SK-N-SH (cell line): Measurements from ENCODE around the gene UCN2.
A peak's percentile ranks its signal among the peaks of the same experiment; 100 is the strongest.

Experiments used
- CTCF ChIP-seq: fragments of 200-600 bp; sonication (generic); IDR thresholded peaks from 2 replicates; pipeline ENCODE4 v1.6.1; 2017; ENCODE audit warnings: antibody characterized with exemption, mild to moderate bottlenecking, moderate library complexity
- EP300 ChIP-seq, 2 experiments: IDR thresholded peaks; 2 replicates each; pipeline versions ENCODE4 v1.4.0 to v1.6.1; 2012; ENCODE audit warnings: borderline replicate concordance in 1 of 2, low read depth in 1 of 2, low read length in 1 of 2
- FOSL2 ChIP-seq: IDR thresholded peaks from 2 replicates; pipeline ENCODE4 v1.4.0; 2012; ENCODE audit warnings: low read depth, mild to moderate bottlenecking, moderate library complexity, borderline replicate concordance
- RFX5 ChIP-seq: IDR thresholded peaks from 2 replicates; pipeline ENCODE4 v1.6.1; 2012; ENCODE audit warnings: mild to moderate bottlenecking, improper control_type of control experiment, low read length
- TF ChIP-seq, protein P1 (sequence below): fragments of 150-350 bp; IDR thresholded peaks from 2 replicates; pipeline ENCODE4 v1.6.1; 2016; ENCODE audit warnings: mild to moderate bottlenecking, low read depth, low read length

GRCh38 chr3:48595526-48596121 lies 32.0 kb upstream of the UCN2 start:
- TF ChIP-seq EP300 (IDR thresholded peaks at IDR 0.05; ENCODE audit: borderline replicate concordance in 1 of 2, low read depth in 1 of 2, low read length in 1 of 2): 0 out of 4 replicates have a peak, but pooled peaks of 1 of the 2 experiments have one; percentile 8
- TF ChIP-seq, protein P1, sequence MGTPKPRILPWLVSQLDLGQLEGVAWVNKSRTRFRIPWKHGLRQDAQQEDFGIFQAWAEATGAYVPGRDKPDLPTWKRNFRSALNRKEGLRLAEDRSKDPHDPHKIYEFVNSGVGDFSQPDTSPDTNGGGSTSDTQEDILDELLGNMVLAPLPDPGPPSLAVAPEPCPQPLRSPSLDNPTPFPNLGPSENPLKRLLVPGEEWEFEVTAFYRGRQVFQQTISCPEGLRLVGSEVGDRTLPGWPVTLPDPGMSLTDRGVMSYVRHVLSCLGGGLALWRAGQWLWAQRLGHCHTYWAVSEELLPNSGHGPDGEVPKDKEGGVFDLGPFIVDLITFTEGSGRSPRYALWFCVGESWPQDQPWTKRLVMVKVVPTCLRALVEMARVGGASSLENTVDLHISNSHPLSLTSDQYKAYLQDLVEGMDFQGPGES: no peak
- TF ChIP-seq FOSL2: peak; percentile 94; the same call in 1 of the 2 replicates
- TF ChIP-seq RFX5: no peak
- TF ChIP-seq CTCF: no peak
